Measurements from ENCODE around the gene BCAS1.

- TF ChIP-seq POLR2A (IDR thresholded peaks at IDR 0.05) (no peak), CTCF (IDR thresholded peaks at IDR 0.05 in 8 of 11, conservative IDR thresholded peaks at IDR 0.05 in 3 of 11) (no peak), POLR2AphosphoS5 (IDR thresholded peaks at IDR 0.05) (no peak)
These were observed 35.3 kb upstream of the BCAS1 start for GRCh38 chr20:54105653-54106052.
